Vagina (tissue), 2 donors: ENCODE data around the gene LRRC73.

ENCODE experiments used
- CTCF ChIP-seq, 3 experiments: fragments of 450-650 bp in 2 of 3; fragments of 200-600 bp in 1 of 3; sonication (generic) in 1 of 3; IDR thresholded peaks; one replicate each; pipeline ENCODE4 v1.5.1; 2017 to 2019; ENCODE audit warnings: antibody characterized with exemption in 3 of 3, mild to moderate bottlenecking in 2 of 3, moderate library complexity in 2 of 3
- POLR2A ChIP-seq, 2 donors: fragments of 450-650 bp; IDR thresholded peaks; one replicate each; pipeline ENCODE4 v1.6.1; 2017; ENCODE audit warnings: antibody characterized with exemption in 2 of 2, mild to moderate bottlenecking in 2 of 2, moderate library complexity in 2 of 2

- TF ChIP-seq POLR2A (IDR thresholded peaks at IDR 0.05) (no peak), CTCF (IDR thresholded peaks at IDR 0.05) (no peak)
Observed at GRCh38 chr6:43478008-43478372, 32.2 kb downstream of the LRRC73 start.
